GM10248 (cell line): ENCODE measurements around the gene TAGAP.

ENCODE experiments used
- CTCF ChIA-PET: fragments of 300-600 bp; sonication (Branson Sonifier 250); formaldehyde crosslinking; extraction: SDS; loops from one replicate; lab custom pipeline; 2021; ENCODE audit warnings: antibody characterized with exemption; lab: Yijun Ruan, JAX
- POLR2A ChIA-PET: fragments of 350-650 bp; sonication (Branson Sonifier 250); formaldehyde crosslinking; extraction: SDS; loops from one replicate; lab custom pipeline; 2020; ENCODE audit warnings: antibody characterized with exemption; lab: Yijun Ruan, JAX
- DNase-seq: peaks from one replicate; pipeline ENCODE4 v3.0.0; 2012; ENCODE audit errors: extremely low spot score
- TF ChIP-seq, protein P1 (sequence below): IDR thresholded peaks from 2 replicates; pipeline ENCODE4 v1.5.1; 2012; ENCODE audit warnings: mild to moderate bottlenecking, low read depth; ENCODE audit errors: extremely low read depth, missing control alignments, control extremely low read depth

TAGAP gene

DNA sequence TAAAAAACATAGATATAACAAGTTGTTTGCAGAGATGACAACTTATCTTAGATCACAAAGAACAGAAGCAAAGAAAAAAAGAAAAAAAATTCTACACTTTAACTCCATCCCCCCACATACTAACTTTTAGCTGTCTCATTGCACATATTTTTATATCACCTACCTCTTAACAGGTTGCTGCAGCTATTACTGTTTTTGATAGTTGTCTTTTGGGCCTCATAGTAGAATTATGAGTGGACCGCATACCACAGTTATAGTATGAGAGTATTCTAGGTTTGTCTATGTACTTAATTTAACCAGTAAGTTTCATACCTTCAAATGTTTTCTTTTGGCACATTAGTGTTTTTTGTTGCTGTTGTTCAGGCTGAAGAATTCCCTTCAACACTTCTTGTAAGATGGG, 57.1 kb downstream of the TAGAP start:
- ChIA-PET CTCF (interaction anchor here (0.8 to 2.9 kb wide), 6 partner anchors 12 to 767 kb away, joined by 3 to 8 read pairs (median 4); partner anchors contain the start of gene RSPH3), POLR2A (no interaction called here)
- no peak for DNase-seq

More for the DNA sequence above, 57.1 kb downstream of the TAGAP start:
- TF ChIP-seq, protein P1, sequence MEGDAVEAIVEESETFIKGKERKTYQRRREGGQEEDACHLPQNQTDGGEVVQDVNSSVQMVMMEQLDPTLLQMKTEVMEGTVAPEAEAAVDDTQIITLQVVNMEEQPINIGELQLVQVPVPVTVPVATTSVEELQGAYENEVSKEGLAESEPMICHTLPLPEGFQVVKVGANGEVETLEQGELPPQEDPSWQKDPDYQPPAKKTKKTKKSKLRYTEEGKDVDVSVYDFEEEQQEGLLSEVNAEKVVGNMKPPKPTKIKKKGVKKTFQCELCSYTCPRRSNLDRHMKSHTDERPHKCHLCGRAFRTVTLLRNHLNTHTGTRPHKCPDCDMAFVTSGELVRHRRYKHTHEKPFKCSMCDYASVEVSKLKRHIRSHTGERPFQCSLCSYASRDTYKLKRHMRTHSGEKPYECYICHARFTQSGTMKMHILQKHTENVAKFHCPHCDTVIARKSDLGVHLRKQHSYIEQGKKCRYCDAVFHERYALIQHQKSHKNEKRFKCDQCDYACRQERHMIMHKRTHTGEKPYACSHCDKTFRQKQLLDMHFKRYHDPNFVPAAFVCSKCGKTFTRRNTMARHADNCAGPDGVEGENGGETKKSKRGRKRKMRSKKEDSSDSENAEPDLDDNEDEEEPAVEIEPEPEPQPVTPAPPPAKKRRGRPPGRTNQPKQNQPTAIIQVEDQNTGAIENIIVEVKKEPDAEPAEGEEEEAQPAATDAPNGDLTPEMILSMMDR: no peak
